ENCODE measurements around the gene GH1.

DNA sequence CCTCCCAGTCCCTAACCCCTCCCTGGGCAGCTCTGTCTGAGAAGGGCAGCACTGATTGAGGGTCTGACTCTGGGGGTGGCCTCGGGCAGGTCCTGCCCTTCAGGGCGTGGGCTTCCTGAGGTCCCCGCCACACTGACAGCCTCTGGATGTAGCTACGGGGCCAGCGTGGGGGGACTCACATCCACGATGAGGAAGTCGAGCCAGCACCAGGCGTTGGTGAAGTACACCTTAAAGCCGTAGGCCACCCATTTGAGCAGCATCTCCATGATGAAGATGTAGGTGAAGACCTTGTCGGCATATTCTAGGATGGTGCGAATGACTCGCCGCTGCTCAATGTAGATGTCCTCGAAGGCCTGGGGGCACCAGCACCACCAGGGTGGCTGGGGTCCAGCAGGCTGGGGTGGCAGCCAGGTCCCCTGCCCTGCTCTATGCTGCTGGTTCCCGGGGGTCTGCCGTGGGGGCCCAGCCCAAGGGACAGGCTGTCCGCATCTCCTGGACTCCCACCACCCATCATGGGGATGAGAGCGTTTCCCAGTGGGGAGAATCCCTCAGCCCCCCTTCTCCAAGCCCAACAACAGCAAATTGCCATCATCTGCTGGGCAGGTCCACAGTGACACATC is 29.2 kb upstream of the GH1 start:
- TF ChIP-seq, protein P1, sequence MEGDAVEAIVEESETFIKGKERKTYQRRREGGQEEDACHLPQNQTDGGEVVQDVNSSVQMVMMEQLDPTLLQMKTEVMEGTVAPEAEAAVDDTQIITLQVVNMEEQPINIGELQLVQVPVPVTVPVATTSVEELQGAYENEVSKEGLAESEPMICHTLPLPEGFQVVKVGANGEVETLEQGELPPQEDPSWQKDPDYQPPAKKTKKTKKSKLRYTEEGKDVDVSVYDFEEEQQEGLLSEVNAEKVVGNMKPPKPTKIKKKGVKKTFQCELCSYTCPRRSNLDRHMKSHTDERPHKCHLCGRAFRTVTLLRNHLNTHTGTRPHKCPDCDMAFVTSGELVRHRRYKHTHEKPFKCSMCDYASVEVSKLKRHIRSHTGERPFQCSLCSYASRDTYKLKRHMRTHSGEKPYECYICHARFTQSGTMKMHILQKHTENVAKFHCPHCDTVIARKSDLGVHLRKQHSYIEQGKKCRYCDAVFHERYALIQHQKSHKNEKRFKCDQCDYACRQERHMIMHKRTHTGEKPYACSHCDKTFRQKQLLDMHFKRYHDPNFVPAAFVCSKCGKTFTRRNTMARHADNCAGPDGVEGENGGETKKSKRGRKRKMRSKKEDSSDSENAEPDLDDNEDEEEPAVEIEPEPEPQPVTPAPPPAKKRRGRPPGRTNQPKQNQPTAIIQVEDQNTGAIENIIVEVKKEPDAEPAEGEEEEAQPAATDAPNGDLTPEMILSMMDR (IDR thresholded peaks at IDR 0.05; ENCODE audit: low read length) = no peak
- no peak for TF ChIP-seq EZH2 (IDR thresholded peaks at IDR 0.05; ENCODE audit: borderline replicate concordance, low read length)

Measured in OCI-LY1 (cell line).